OCI-LY1 (cell line): ENCODE measurements around the gene SLK.

Source experiments
- EZH2 ChIP-seq: fragments of 200-600 bp; sonication (generic), shearing (Covaris generic); IDR thresholded peaks from 2 replicates; pipeline ENCODE4 v1.8.0; 2017; ENCODE audit warnings: borderline replicate concordance, mixed run types, mild to moderate bottlenecking, antibody characterized with exemption, low read length, moderate library complexity, mixed read lengths
- TF ChIP-seq, protein P1 (sequence below): fragments of 200-600 bp; sonication (generic), shearing (Covaris generic); IDR thresholded peaks from 2 replicates; pipeline ENCODE4 v1.5.1; 2017; ENCODE audit warnings: mild to moderate bottlenecking, antibody characterized with exemption, low read length, moderate library complexity, mixed read lengths

GRCh38 chr10:104043854-104044253, 76.9 kb downstream of the SLK start:
- TF ChIP-seq, protein P1, sequence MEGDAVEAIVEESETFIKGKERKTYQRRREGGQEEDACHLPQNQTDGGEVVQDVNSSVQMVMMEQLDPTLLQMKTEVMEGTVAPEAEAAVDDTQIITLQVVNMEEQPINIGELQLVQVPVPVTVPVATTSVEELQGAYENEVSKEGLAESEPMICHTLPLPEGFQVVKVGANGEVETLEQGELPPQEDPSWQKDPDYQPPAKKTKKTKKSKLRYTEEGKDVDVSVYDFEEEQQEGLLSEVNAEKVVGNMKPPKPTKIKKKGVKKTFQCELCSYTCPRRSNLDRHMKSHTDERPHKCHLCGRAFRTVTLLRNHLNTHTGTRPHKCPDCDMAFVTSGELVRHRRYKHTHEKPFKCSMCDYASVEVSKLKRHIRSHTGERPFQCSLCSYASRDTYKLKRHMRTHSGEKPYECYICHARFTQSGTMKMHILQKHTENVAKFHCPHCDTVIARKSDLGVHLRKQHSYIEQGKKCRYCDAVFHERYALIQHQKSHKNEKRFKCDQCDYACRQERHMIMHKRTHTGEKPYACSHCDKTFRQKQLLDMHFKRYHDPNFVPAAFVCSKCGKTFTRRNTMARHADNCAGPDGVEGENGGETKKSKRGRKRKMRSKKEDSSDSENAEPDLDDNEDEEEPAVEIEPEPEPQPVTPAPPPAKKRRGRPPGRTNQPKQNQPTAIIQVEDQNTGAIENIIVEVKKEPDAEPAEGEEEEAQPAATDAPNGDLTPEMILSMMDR: no peak
- no peak for TF ChIP-seq EZH2
